NCI-H460 (cell line): Measurements from ENCODE around the gene PRKAR2B. TPM values are rescaled to one million over a fixed set of nuclear protein-coding genes. Genes with fewer than 3 reads are reported as not detected.

Experiments
- DNase-seq: peaks from one replicate; pipeline ENCODE4 v3.0.0-alpha.2; 2016; ENCODE audit warnings: low read depth; ENCODE audit errors: extremely low read depth
- polyA plus RNA-seq: library from polyadenylated mRNA; depleted of rRNA; stranded (reverse); fragments of >200 nt; gene quantifications from 2 replicates; pipeline ENCODE4 v1.2.3, GENCODE V29; 2014; cell fraction: nucleus; rRNA removed
- total RNA-seq: library from RNA; depleted of rRNA; stranded (reverse); fragments of >200 nt; shearing (Covaris generic); gene quantifications from 2 replicates; pipeline ENCODE4 v1.2.3, GENCODE V29; 2014; rRNA removed

The PRKAR2B gene
- total RNA-seq = 2.6 and 2.7 TPM in 2 replicates
- polyA plus RNA-seq = 2.1 and 2.8 TPM in 2 replicates

- peak; percentile 46 for DNase-seq
Measured at GRCh38 chr7:107044347-107045194, at the start of gene PRKAR2B. TSS of gene PRKAR2B (plus strand) at chr7:107044705. CDS start at chr7:107044908, 203 bp downstream.

GRCh38 chr7:106994833-106995232 lies 49.7 kb upstream of the PRKAR2B start:
- no peak for DNase-seq

GRCh38 chr7:106997487-106998271 lies 46.8 kb upstream of the PRKAR2B start:
- DNase-seq = no peak

GRCh38 chr7:106999023-106999422 lies 45.5 kb upstream of the PRKAR2B start:
- no peak for DNase-seq

- DNase-seq = no peak
Measured at GRCh38 chr7:107001490-107001889, 43.0 kb upstream of the PRKAR2B start.

GRCh38 chr7:107002126-107002525 lies 42.4 kb upstream of the PRKAR2B start:
- no peak for DNase-seq

- no peak for DNase-seq
Measured at GRCh38 chr7:107002529-107002998, 41.9 kb upstream of the PRKAR2B start.

- no peak for DNase-seq
Measured at GRCh38 chr7:107007007-107007891, 37.3 kb upstream of the PRKAR2B start.

- DNase-seq = no peak
Measured at GRCh38 chr7:107007892-107008287, 36.6 kb upstream of the PRKAR2B start.

GRCh38 chr7:107009846-107010203 lies 34.7 kb upstream of the PRKAR2B start:
- no peak for DNase-seq

GRCh38 chr7:107012691-107013090 lies 31.8 kb upstream of the PRKAR2B start:
- DNase-seq = no peak

GRCh38 chr7:107014387-107015023 lies 30.0 kb upstream of the PRKAR2B start:
- DNase-seq = no peak

GRCh38 chr7:107016312-107016711 lies 28.2 kb upstream of the PRKAR2B start:
- DNase-seq = no peak

- DNase-seq = no peak
Measured at GRCh38 chr7:107017965-107018719, 26.4 kb upstream of the PRKAR2B start.

- no peak for DNase-seq
Measured at GRCh38 chr7:107020400-107020799, 24.1 kb upstream of the PRKAR2B start.

- no peak for DNase-seq
Measured at GRCh38 chr7:107021600-107021999, 22.9 kb upstream of the PRKAR2B start.

GRCh38 chr7:107023522-107024151 lies 20.9 kb upstream of the PRKAR2B start:
- no peak for DNase-seq

- no peak for DNase-seq
Measured at GRCh38 chr7:107024906-107025305, 19.6 kb upstream of the PRKAR2B start.
